A673 (cell line): ENCODE results near the gene NT5C. TPM values are rescaled to one million over a fixed set of nuclear protein-coding genes. Genes with fewer than 3 reads are reported as not detected.

Source experiments
- BruUV-seq: library from RNA; stranded (reverse); fragments of 400-500 nt; replicated peaks from 2 replicates; lab custom pipeline; 2021; lab: Mats Ljungman, UMichigan
- CTCF ChIA-PET: fragments of 300-600 bp; sonication (Branson Sonifier 250); formaldehyde crosslinking; loops from one replicate; lab custom pipeline; 2022; ENCODE audit warnings: antibody characterized with exemption; lab: Charles Lee
- POLR2A ChIA-PET: fragments of 300-600 bp; sonication (Branson Sonifier 250); formaldehyde crosslinking; loops from one replicate; lab custom pipeline; 2022; ENCODE audit warnings: antibody characterized with exemption; ENCODE audit not compliant: low non-redundant PET; lab: Charles Lee
- DNase-seq: peaks from one replicate; pipeline ENCODE4 v3.0.0-alpha.2; 2015; ENCODE audit warnings: low spot score
- H3K27ac ChIP-seq: fragments of 200-600 bp; sonication (generic); 2 replicates; pipeline ENCODE4 v1.5.1; 2016; ENCODE audit warnings: mixed run types, low read depth, mild to moderate bottlenecking, mixed read lengths, antibody characterized with exemption, low read length; ENCODE audit not compliant: poor library complexity, severe bottlenecking
- H3K27me3 ChIP-seq: fragments of 200-600 bp; sonication (generic); replicated peaks from 2 replicates; pipeline ENCODE4 v1.6.1; 2017; ENCODE audit warnings: mixed run types, low read depth, mild to moderate bottlenecking, mixed read lengths, antibody characterized with exemption, low read length; ENCODE audit not compliant: insufficient read depth, poor library complexity
- H3K36me3 ChIP-seq: fragments of 200-600 bp; sonication (generic); 2 replicates; pipeline ENCODE4 v1.6.1; 2016; ENCODE audit warnings: mixed run types, mild to moderate bottlenecking, mixed read lengths, antibody characterized with exemption, low read length; ENCODE audit not compliant: insufficient read depth, poor library complexity, severe bottlenecking
- H3K4me1 ChIP-seq: fragments of 200-600 bp; sonication (generic); 2 replicates; pipeline ENCODE4 v1.6.1; 2017; ENCODE audit warnings: mixed run types, mild to moderate bottlenecking, mixed read lengths, antibody characterized with exemption, low read length; ENCODE audit not compliant: insufficient read depth, poor library complexity, severe bottlenecking
- H3K4me3 ChIP-seq: fragments of 200-600 bp; sonication (generic); 2 replicates; pipeline ENCODE4 v1.5.1; 2016; ENCODE audit warnings: low read depth, mixed run types, mild to moderate bottlenecking, mixed read lengths, low read length; ENCODE audit not compliant: poor library complexity, severe bottlenecking
- H3K9me3 ChIP-seq: fragments of 200-600 bp; sonication (generic); 2 replicates; pipeline ENCODE4 v1.6.1; 2016; ENCODE audit warnings: mixed run types, low read depth, mild to moderate bottlenecking, mixed read lengths, antibody characterized with exemption, low read length; ENCODE audit not compliant: poor library complexity, severe bottlenecking
- EZH2 ChIP-seq: fragments of 200-600 bp; sonication (generic); IDR thresholded peaks from 2 replicates; pipeline ENCODE4 v1.6.1; 2017; ENCODE audit warnings: borderline replicate concordance, low read depth, mild to moderate bottlenecking, mixed read lengths, antibody characterized with exemption, low read length; ENCODE audit not compliant: poor library complexity, severe bottlenecking
- intact Hi-C: fragments of 100-400 bp; cut with micrococcal nuclease; formaldehyde crosslinking; loops from one replicate; pipeline ENCODE4 v1.10.0; 2022; ENCODE audit not compliant: unreplicated experiment
- total RNA-seq: library from RNA; stranded (reverse); gene quantifications from 2 replicates; pipeline ENCODE4 v1.2.3, GENCODE V29; 2021
- TF ChIP-seq, protein P1 (sequence below): fragments of 300-800, 200-600 bp; sonication (generic); conservative IDR thresholded peaks from 2 replicates; pipeline ENCODE4 v1.5.1; 2017; ENCODE audit warnings: low read depth, mild to moderate bottlenecking, antibody characterized with exemption, low read length, moderate library complexity, mixed read lengths

Gene NT5C
- total RNA-seq, 1 experiment from 2014 or later: 43.3 TPM

DNA sequence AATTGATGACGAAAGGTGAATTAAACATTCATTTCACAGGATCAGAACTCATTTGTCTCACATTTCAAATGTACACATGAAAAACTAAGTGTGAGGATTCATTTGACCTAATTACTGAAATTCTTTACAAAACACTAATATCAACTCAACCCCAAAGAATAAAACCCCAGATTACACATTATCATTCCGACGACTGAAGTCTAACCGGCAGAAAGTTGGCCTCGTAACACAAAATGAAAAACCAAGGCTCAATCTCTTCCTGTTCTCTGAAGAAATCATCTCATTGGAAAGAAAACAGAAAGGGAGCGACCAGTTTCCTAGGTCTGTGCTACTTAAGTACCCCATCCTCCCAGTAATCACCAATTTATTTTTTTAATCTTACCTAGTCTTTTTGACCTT lies 21.0 kb upstream of the NT5C start:
- peak overlapping the region; percentile 100 for H3K4me3 ChIP-seq
- DNase-seq: no peak
- no peaks in the 10 kb centered on the region for H3K27me3 ChIP-seq
- ChIA-PET CTCF (no interaction called here), POLR2A (no interaction called here)
- TF ChIP-seq, protein P1, sequence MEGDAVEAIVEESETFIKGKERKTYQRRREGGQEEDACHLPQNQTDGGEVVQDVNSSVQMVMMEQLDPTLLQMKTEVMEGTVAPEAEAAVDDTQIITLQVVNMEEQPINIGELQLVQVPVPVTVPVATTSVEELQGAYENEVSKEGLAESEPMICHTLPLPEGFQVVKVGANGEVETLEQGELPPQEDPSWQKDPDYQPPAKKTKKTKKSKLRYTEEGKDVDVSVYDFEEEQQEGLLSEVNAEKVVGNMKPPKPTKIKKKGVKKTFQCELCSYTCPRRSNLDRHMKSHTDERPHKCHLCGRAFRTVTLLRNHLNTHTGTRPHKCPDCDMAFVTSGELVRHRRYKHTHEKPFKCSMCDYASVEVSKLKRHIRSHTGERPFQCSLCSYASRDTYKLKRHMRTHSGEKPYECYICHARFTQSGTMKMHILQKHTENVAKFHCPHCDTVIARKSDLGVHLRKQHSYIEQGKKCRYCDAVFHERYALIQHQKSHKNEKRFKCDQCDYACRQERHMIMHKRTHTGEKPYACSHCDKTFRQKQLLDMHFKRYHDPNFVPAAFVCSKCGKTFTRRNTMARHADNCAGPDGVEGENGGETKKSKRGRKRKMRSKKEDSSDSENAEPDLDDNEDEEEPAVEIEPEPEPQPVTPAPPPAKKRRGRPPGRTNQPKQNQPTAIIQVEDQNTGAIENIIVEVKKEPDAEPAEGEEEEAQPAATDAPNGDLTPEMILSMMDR: no peak
- TF ChIP-seq EZH2: no peak
- H3K4me1 ChIP-seq: peaks cover 4% of the 10 kb centered on the region
- BruUV-seq: TSS peak; percentile 57
- H3K9me3 ChIP-seq: no peaks in the 10 kb centered on the region
- H3K36me3 ChIP-seq: peaks cover 16% of the 10 kb centered on the region
- intact Hi-C loops: no loop called here
- H3K27ac ChIP-seq: peak overlapping the region; percentile 92

DNA sequence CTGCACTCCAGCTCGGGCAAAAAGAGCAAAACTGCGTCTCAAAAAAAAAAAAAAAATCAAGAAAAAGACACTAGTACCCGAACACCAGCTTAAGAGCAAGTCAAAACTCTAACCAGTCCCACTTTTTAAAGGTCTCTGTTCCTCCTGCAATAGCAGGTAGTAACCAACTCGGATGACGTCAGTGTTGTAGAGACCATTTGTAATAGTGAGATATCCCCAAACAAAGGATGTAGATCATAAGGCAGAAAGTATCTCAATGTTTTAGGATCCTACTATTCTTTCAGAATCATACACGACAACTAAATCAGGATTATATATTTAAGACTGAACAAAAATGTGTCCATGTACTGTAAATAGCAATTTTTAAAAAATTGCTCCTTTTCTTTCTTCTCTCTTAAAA lies 20.4 kb upstream of the NT5C start:
- Histone ChIP-seq H3K36me3 (peaks cover 22% of the 10 kb centered on the region), H3K4me1 (peaks cover 4% of the 10 kb centered on the region), H3K27ac (peak overlapping the region; percentile 92), H3K27me3 (no peaks in the 10 kb centered on the region), H3K4me3 (peak overlapping the region; percentile 100), H3K9me3 (no peaks in the 10 kb centered on the region)
- no TSS peak for BruUV-seq
- DNase-seq: peak; percentile 51
- no peak for TF ChIP-seq EZH2
- ChIA-PET CTCF (no interaction called here), POLR2A (no interaction called here)
- intact Hi-C loops: no loop called here

DNA sequence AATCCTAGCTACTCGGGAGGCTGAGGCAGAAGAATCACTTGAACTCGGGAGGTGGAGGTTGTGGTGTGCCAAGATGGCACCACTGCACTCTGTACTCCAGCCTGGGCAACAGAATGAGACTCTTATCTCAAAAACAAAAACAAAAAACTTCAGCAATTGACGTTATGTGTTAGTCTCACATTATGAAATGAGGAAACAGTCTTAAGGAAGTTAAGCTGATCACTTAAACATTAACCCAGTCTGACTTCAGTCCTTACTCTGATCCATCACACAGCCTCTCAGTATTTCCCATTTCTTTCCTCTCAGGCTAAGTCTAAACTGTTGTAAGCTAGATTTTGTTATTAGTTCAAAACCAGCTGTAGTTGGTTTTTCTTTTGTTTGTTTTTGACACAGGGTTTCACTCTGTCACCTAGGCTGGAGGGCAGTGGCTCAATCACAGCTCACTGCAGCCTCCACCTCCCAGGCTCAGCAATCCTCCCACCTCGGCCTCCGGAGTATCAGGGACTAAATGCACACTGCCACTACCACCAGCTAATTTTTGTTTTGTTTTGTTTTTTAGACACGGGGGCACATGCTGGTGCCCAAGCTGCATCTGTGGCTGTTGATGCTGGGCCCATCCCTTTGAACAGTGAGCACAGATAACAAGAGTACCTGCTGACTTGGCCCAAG lies 16.5 kb upstream of the NT5C start:
- no TSS peak for BruUV-seq
- no peak overlapping the region for H3K4me3 ChIP-seq
- ChIA-PET POLR2A (no interaction called here), CTCF (interaction anchor here (0.6 kb wide), 1 partner anchor 186 kb away, joined by 7 read pairs; no protein-coding TSS in a partner anchor)
- intact Hi-C loops: no loop called here
- H3K4me1 ChIP-seq: no peaks in the 10 kb centered on the region
- TF ChIP-seq, protein P1: no peak
- TF ChIP-seq EZH2: no peak
- DNase-seq: no peak
- H3K27ac ChIP-seq: no peak overlapping the region
- H3K36me3 ChIP-seq: peaks cover 61% of the 10 kb centered on the region
- no peaks in the 10 kb centered on the region for H3K27me3 ChIP-seq
- H3K9me3 ChIP-seq: no peaks in the 10 kb centered on the region

- POLR2A ChIA-PET: no interaction called here
- no peaks in the 10 kb centered on the region for H3K4me1 ChIP-seq
- H3K9me3 ChIP-seq: no peaks in the 10 kb centered on the region
- no TSS peak for BruUV-seq
- no peak overlapping the region for H3K27ac ChIP-seq
- no peak for TF ChIP-seq EZH2
- TF ChIP-seq, protein P1: no peak
- DNase-seq: no peak
- peaks cover 72% of the 10 kb centered on the region for H3K36me3 ChIP-seq
- CTCF ChIA-PET: no interaction called here
- intact Hi-C loops: no loop called here
- no peak overlapping the region for H3K4me3 ChIP-seq
- H3K27me3 ChIP-seq: no peaks in the 10 kb centered on the region
Measured at GRCh38 chr17:75146592-75146991, 15.1 kb upstream of the NT5C start.
